Measurements from ENCODE around the gene LALBA. TPM values are rescaled to one million over a fixed set of nuclear protein-coding genes. Genes with fewer than 3 reads are reported as not detected.

The LALBA gene
- total RNA-seq, 1 experiment from 2014 or later: not detected

DNA sequence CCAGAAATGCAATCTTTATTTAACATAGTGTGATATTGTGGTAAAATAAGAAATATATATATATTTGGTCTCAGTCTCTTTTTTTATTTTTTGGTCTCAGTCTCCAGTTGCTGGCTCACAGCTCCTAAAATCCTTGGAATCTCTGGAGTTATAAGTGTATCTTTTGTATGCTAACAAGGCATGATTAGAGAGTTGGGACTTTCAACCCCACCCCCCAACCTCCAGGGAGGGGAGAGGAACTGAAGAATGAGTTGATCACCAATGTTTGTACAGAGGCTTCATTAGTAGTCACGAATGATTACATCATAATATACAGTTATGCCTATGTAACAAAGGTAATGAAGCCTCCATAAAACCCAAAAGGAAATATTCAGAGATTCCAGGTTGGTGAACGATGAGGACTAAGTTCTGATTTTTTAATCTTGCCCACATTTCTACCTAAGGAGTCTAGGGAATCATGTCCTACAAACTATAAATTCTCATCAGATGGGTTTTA, 22.8 kb upstream of the LALBA start:
- H4K91ac ChIP-seq (ENCODE audit: insufficient read length, low read depth, low read length): no peak overlapping the region
- H2AFZ ChIP-seq (ENCODE audit: low read length): no peak overlapping the region
- no peaks in the 10 kb centered on the region for H4K20me1 ChIP-seq (ENCODE audit: control insufficient read depth, insufficient read depth, insufficient read length)
- H3K4me1 ChIP-seq (ENCODE audit: insufficient read depth, low read length): no peaks in the 10 kb centered on the region
- H3K9ac ChIP-seq (ENCODE audit: extremely low read depth, insufficient read length, low read length): no peak overlapping the region
- no peaks in the 10 kb centered on the region for H3K23me2 ChIP-seq (ENCODE audit: insufficient read length, low read depth, low read length, poor library complexity, severe bottlenecking)
- no peak overlapping the region for H3K56ac ChIP-seq (ENCODE audit: insufficient read length, low read depth, low read length)
- no peaks in the 10 kb centered on the region for H3K9me3 ChIP-seq (ENCODE audit: control insufficient read depth, low read depth, low read length)
- H3K4ac ChIP-seq (ENCODE audit: low read depth, low read length): no peak overlapping the region
- H4K8ac ChIP-seq (replicated peaks; ENCODE audit: insufficient read length, low read depth, low read length): no peak overlapping the region
- peaks cover 0 to 2% of the 10 kb centered on the region in 2 experiments; a peak in 1 of 4 replicates for H3K4me1 Mint-ChIP-seq
- TF ChIP-seq, protein P1, sequence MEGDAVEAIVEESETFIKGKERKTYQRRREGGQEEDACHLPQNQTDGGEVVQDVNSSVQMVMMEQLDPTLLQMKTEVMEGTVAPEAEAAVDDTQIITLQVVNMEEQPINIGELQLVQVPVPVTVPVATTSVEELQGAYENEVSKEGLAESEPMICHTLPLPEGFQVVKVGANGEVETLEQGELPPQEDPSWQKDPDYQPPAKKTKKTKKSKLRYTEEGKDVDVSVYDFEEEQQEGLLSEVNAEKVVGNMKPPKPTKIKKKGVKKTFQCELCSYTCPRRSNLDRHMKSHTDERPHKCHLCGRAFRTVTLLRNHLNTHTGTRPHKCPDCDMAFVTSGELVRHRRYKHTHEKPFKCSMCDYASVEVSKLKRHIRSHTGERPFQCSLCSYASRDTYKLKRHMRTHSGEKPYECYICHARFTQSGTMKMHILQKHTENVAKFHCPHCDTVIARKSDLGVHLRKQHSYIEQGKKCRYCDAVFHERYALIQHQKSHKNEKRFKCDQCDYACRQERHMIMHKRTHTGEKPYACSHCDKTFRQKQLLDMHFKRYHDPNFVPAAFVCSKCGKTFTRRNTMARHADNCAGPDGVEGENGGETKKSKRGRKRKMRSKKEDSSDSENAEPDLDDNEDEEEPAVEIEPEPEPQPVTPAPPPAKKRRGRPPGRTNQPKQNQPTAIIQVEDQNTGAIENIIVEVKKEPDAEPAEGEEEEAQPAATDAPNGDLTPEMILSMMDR (conservative IDR thresholded peaks at IDR 0.05): no peak
- H3K14ac ChIP-seq (ENCODE audit: insufficient read depth, low read length): no peak overlapping the region
- H3K23ac ChIP-seq (ENCODE audit: insufficient read length, low read depth, low read length): no peak overlapping the region
- no peaks in the 10 kb centered on the region for H3K27me3 Mint-ChIP-seq (ENCODE audit: low read depth)
- no peak overlapping the region for H2BK120ac ChIP-seq (ENCODE audit: low read depth, low read length, poor library complexity, severe bottlenecking)
- H3K27ac ChIP-seq (ENCODE audit: insufficient read length, low read depth, low read length): no peak overlapping the region
- no peak overlapping the region for H3K4me3 Mint-ChIP-seq
- H3T11ph ChIP-seq (ENCODE audit: low read length): no peak overlapping the region
- no peak overlapping the region for H3K4me2 ChIP-seq (ENCODE audit: insufficient read depth, insufficient read length, low read length)
- no peak for DNase-seq
- H3K79me2 ChIP-seq (ENCODE audit: insufficient read depth, low read length): no peaks in the 10 kb centered on the region
- no peak overlapping the region for H2BK20ac ChIP-seq (ENCODE audit: low read depth, low read length, poor library complexity, severe bottlenecking)
- H2BK12ac ChIP-seq (ENCODE audit: insufficient read length, low read depth, low read length): no peak overlapping the region
- H4K5ac ChIP-seq (ENCODE audit: insufficient read length, low read depth, low read length): no peak overlapping the region
- no CpG with 5 or more reads among the region's 2 CpGs for WGBS (ENCODE audit: extremely low coverage, insufficient read length, low lambda C conversion rate)
- no peak overlapping the region for H2BK5ac ChIP-seq (ENCODE audit: insufficient read length, low read length)
- no peaks in the 10 kb centered on the region for H3K79me1 ChIP-seq (ENCODE audit: insufficient read depth, low read depth, low read length, poor library complexity, severe bottlenecking)
- H2BK15ac ChIP-seq (ENCODE audit: low read depth, low read length): no peak overlapping the region
- no peak overlapping the region for H3K18ac ChIP-seq (ENCODE audit: insufficient read length, low read depth, low read length)
- no peak overlapping the region for H3K27ac Mint-ChIP-seq
- peaks cover 0 to 3% (median 0%) of the 10 kb centered on the region in 3 experiments; a peak in 3 of 7 replicates for H3K36me3 Mint-ChIP-seq (ENCODE audit: insufficient read depth in 1 of 3, low read depth in 3 of 3)
- H2AK5ac ChIP-seq (ENCODE audit: insufficient read length, low read length): no peak overlapping the region
- peaks cover 4 to 61% of the 10 kb centered on the region in 2 experiments for H3K9me3 Mint-ChIP-seq
- no peaks in the 10 kb centered on the region for H3K27me3 ChIP-seq (ENCODE audit: insufficient read depth, low read length)

All from H9 (cell line).